H1 (cell line): ENCODE results near the gene SLC17A8. TPM values are rescaled to one million over a fixed set of nuclear protein-coding genes. Genes with fewer than 3 reads are reported as not detected.

Experiments
- CTCF ChIA-PET: fragments of 300-600 bp; sonication (Branson Sonifier 250); formaldehyde crosslinking; loops from one replicate; lab custom pipeline; 2021; ENCODE audit not compliant: partially characterized antibody; lab: Charles Lee
- POLR2A ChIA-PET: fragments of 300-600 bp; sonication (Branson Sonifier 250); formaldehyde crosslinking; loops from one replicate; lab custom pipeline; 2021; ENCODE audit warnings: inconsistent platforms; ENCODE audit not compliant: partially characterized antibody; lab: Charles Lee
- DNase-seq, 2 experiments: peaks; one replicate each; pipeline versions ENCODE4 v3.0.0 to v3.0.0-alpha.2; 2010 to 2022; ENCODE audit warnings: low spot score in 2 of 2, low read depth in 1 of 2, mixed read lengths in 1 of 2
- FAIRE-seq: peaks from 2 replicates; lab custom pipeline; 2011; peaks lifted over from hg19 to GRCh38; lab: Jason Lieb, UNC
- H2AFZ ChIP-seq: 2 replicates; pipeline ENCODE4 v1.8.1; 2012; ENCODE audit warnings: low read length, inconsistent platforms
- H2AK5ac ChIP-seq: 2 replicates; pipeline ENCODE4 v1.6.1; 2013; ENCODE audit warnings: low read depth, low read length
- H2BK120ac ChIP-seq: replicated peaks from 2 replicates; pipeline ENCODE3; 2013; ENCODE audit warnings: low read depth, low read length, inconsistent platforms
- H2BK12ac ChIP-seq: 2 replicates; pipeline ENCODE4 v1.6.1; 2013; ENCODE audit warnings: low read depth, low read length
- H2BK15ac ChIP-seq: 2 replicates; pipeline ENCODE4 v1.6.1; 2013; ENCODE audit warnings: low read length
- H2BK20ac ChIP-seq: 2 replicates; pipeline ENCODE4 v1.6.1; 2013; ENCODE audit warnings: low read length
- H2BK5ac ChIP-seq: 2 replicates; pipeline ENCODE4 v1.6.1; 2013; ENCODE audit warnings: low read depth, low read length
- H3K14ac ChIP-seq: 2 replicates; pipeline ENCODE4 v1.6.1; 2013; ENCODE audit warnings: inconsistent platforms; ENCODE audit not compliant: insufficient read length
- H3K18ac ChIP-seq: 2 replicates; pipeline ENCODE4 v1.6.1; 2013; ENCODE audit warnings: low read length; ENCODE audit errors: extremely low read depth
- H3K23ac ChIP-seq: 2 replicates; pipeline ENCODE4 v1.6.1; 2013; ENCODE audit warnings: inconsistent platforms; ENCODE audit not compliant: insufficient read length
- H3K23me2 ChIP-seq: 2 replicates; pipeline ENCODE4 v1.6.1; 2013; ENCODE audit warnings: low read depth, low read length
- H3K27ac ChIP-seq: 2 replicates; pipeline ENCODE4 v1.6.1; 2011; ENCODE audit warnings: low read depth, low read length, inconsistent platforms
- H3K27me3 ChIP-seq, 4 experiments: replicated peaks in 1 of 4; 1 replicate in 1 of 4; 2 replicates in 3 of 4; pipeline versions ENCODE4 v1.6.1 to v1.8.1; 2011 to 2013; ENCODE audit warnings: low read length in 3 of 4, mild to moderate bottlenecking in 3 of 4, inconsistent platforms in 2 of 4, mixed read lengths in 2 of 4, moderate library complexity in 1 of 4; ENCODE audit not compliant: control insufficient read depth in 3 of 4, insufficient read depth in 3 of 4; ENCODE audit errors: extremely low read depth in 1 of 4
- H3K36me3 ChIP-seq, 4 experiments: 2 replicates each; pipeline versions ENCODE4 v1.6.1 to v1.8.1; 2011 to 2013; ENCODE audit warnings: mild to moderate bottlenecking in 4 of 4, low read length in 3 of 4, moderate library complexity in 2 of 4, control low read depth in 1 of 4, inconsistent platforms in 1 of 4; ENCODE audit not compliant: insufficient read depth in 4 of 4, control insufficient read depth in 2 of 4
- H3K4ac ChIP-seq: replicated peaks from 2 replicates; pipeline ENCODE3; 2013; ENCODE audit warnings: low read length, low read depth, mixed read lengths, inconsistent platforms; ENCODE audit not compliant: insufficient read length
- H3K4me1 ChIP-seq, 4 experiments: replicated peaks in 1 of 4; 1 replicate in 1 of 4; 2 replicates in 3 of 4; pipeline versions ENCODE4 v1.6.1 to v1.8.1; 2011 to 2013; ENCODE audit warnings: low read length in 3 of 4, inconsistent platforms in 2 of 4, mixed read lengths in 1 of 4; ENCODE audit not compliant: insufficient read depth in 4 of 4, control insufficient read depth in 3 of 4
- H3K4me2 ChIP-seq, 2 experiments: 2 replicates each; pipeline versions ENCODE4 v1.6.1 to v1.8.1; 2011 to 2013; ENCODE audit warnings: low read depth in 2 of 2, low read length in 2 of 2, control low read depth in 1 of 2, inconsistent platforms in 1 of 2, mild to moderate bottlenecking in 1 of 2; ENCODE audit not compliant: insufficient read depth in 1 of 2
- H3K4me3 ChIP-seq, 4 experiments: fragments of 200-600, 300-600 bp in 1 of 4; sonication (generic), shearing (Covaris generic), sonication (Bioruptor Twin) in 1 of 4; 2 replicates each; pipeline versions ENCODE4 v1.5.1 to v1.8.1; 2011 to 2016; ENCODE audit warnings: low read length in 4 of 4, low read depth in 3 of 4, control low read depth in 2 of 4, inconsistent platforms in 2 of 4, mild to moderate bottlenecking in 2 of 4, mixed read lengths in 1 of 4, moderate library complexity in 1 of 4; ENCODE audit not compliant: insufficient read depth in 2 of 4; ENCODE audit errors: extremely low read depth in 1 of 4
- H3K56ac ChIP-seq: replicated peaks from 2 replicates; pipeline ENCODE3; 2013; ENCODE audit warnings: low read depth, mild to moderate bottlenecking, mixed read lengths, low read length, inconsistent platforms; ENCODE audit not compliant: insufficient read length
- H3K79me1 ChIP-seq: 2 replicates; pipeline ENCODE4 v1.6.1; 2013; ENCODE audit warnings: low read depth, low read length, control low read depth
- H3K79me2 ChIP-seq, 2 experiments: 2 replicates each; pipeline versions ENCODE4 v1.6.1 to v1.8.1; 2012 to 2013; ENCODE audit warnings: low read length in 2 of 2, mild to moderate bottlenecking in 2 of 2, inconsistent platforms in 1 of 2; ENCODE audit not compliant: insufficient read depth in 2 of 2, control insufficient read depth in 1 of 2
- H3K9ac ChIP-seq, 4 experiments: replicated peaks in 1 of 4; 1 replicate in 1 of 4; 2 replicates in 3 of 4; pipeline versions ENCODE4 v1.6.1 to v1.8.1; 2011 to 2013; ENCODE audit warnings: low read depth in 3 of 4, low read length in 3 of 4, control low read depth in 2 of 4, mild to moderate bottlenecking in 2 of 4, moderate library complexity in 2 of 4, inconsistent platforms in 1 of 4; ENCODE audit errors: extremely low read depth in 1 of 4
- H3K9me3 ChIP-seq, 2 experiments: 2 replicates each; pipeline versions ENCODE4 v1.6.1 to v1.8.1; 2012 to 2013; ENCODE audit warnings: mild to moderate bottlenecking in 2 of 2, moderate library complexity in 2 of 2, control low read depth in 1 of 2, inconsistent platforms in 1 of 2, low read depth in 1 of 2, low read length in 1 of 2, mixed read lengths in 1 of 2; ENCODE audit not compliant: insufficient read depth in 2 of 2
- H4K20me1 ChIP-seq, 2 experiments: replicated peaks in 1 of 2; 2 replicates each; pipeline versions ENCODE3 to v1.8.1; 2011 to 2013; ENCODE audit warnings: inconsistent platforms in 2 of 2, low read length in 2 of 2, mild to moderate bottlenecking in 1 of 2; ENCODE audit not compliant: insufficient read depth in 2 of 2, control insufficient read depth in 1 of 2
- H4K5ac ChIP-seq: 2 replicates; pipeline ENCODE4 v1.6.1; 2013; ENCODE audit warnings: low read length, low read depth, mixed read lengths, inconsistent platforms; ENCODE audit not compliant: insufficient read length
- H4K8ac ChIP-seq: 2 replicates; pipeline ENCODE4 v1.8.0; 2013; ENCODE audit warnings: mild to moderate bottlenecking, moderate library complexity, low read length, inconsistent platforms; ENCODE audit not compliant: insufficient read depth; ENCODE audit errors: extremely low read depth
- H4K91ac ChIP-seq: replicated peaks from 2 replicates; pipeline ENCODE3; 2013; ENCODE audit warnings: low read length, mixed read lengths, inconsistent platforms; ENCODE audit not compliant: insufficient read length
- BRCA1 ChIP-seq: IDR thresholded peaks from 2 replicates; pipeline ENCODE4 v1.6.1; 2012; ENCODE audit warnings: low read depth, low read length, improper control_type of control experiment
- CREB1 ChIP-seq: IDR thresholded peaks from 2 replicates; pipeline ENCODE4 v1.6.1; 2012; ENCODE audit warnings: inconsistent platforms
- CTBP2 ChIP-seq: IDR thresholded peaks from 2 replicates; pipeline ENCODE4 v1.7.0; 2011; ENCODE audit warnings: borderline replicate concordance, mild to moderate bottlenecking, moderate library complexity, mixed read lengths, low read length; ENCODE audit not compliant: insufficient read depth, insufficient read length
- KDM1A ChIP-seq: fragments of 200-600, 300-600 bp; sonication (generic); IDR thresholded peaks from 2 replicates; pipeline ENCODE4 v1.7.1; 2016; ENCODE audit warnings: mild to moderate bottlenecking, low read length, borderline replicate concordance
- PHF8 ChIP-seq: fragments of 200-600 bp; sonication (generic); conservative IDR thresholded peaks from 2 replicates; pipeline ENCODE4 v1.7.1; 2012; ENCODE audit warnings: low read depth, mild to moderate bottlenecking, inconsistent platforms, low read length, moderate library complexity
- TAF7 ChIP-seq: optimal IDR thresholded peaks from 2 replicates; pipeline ENCODE3; 2011; ENCODE audit warnings: low read depth, mild to moderate bottlenecking, inconsistent platforms, low read length, moderate library complexity, borderline replicate concordance
- YY1 ChIP-seq: IDR thresholded peaks from 2 replicates; pipeline ENCODE4 v1.6.1; 2011; ENCODE audit warnings: low read depth, mild to moderate bottlenecking, low read length
- ZNF274 ChIP-seq: IDR thresholded peaks from 2 replicates; pipeline ENCODE4 v1.7.0; 2012; ENCODE audit warnings: low read length, borderline replicate concordance; ENCODE audit errors: extremely low read depth
- WGBS, 2 experiments: shearing (Covaris generic) in 1 of 2; methylation state at CpG; one replicate each; pipeline versions ENCODE4 v1.1.6 to v1.1.7; 2013 to 2015; ENCODE audit warnings: low lambda C conversion rate in 2 of 2, mixed read lengths in 2 of 2, inconsistent platforms in 1 of 2, low coverage in 1 of 2, missing lambda C conversion rate in 1 of 2; ENCODE audit not compliant: insufficient replicate concordance in 2 of 2, insufficient coverage in 1 of 2, insufficient read length in 1 of 2; ENCODE audit errors: extremely low coverage in 1 of 2, missing lambda C conversion rate in 1 of 2; 5-methylcytosine and 5-hydroxymethylcytosine counted together
- polyA plus RNA-seq, 7 experiments: library from polyadenylated mRNA; depleted of rRNA in 3 of 7; stranded (reverse) in 5 of 7; unstranded in 2 of 7; fragments of >200 nt in 5 of 7; fragments of 200-250 nt in 2 of 7; gene quantifications; 1 replicate in 5 of 7; 2 replicates in 1 of 7; 4 replicates in 1 of 7; pipeline versions ENCODE4 v1.2.1 to v1.2.3, GENCODE V29; 2011 to 2013; ENCODE audit warnings: missing spikeins in 2 of 7, mixed read lengths in 2 of 7
- total RNA-seq: library from RNA; stranded (reverse); fragmentation: NEBNext Ultra II Directional; extraction: Animal tissue kit (Norgen Biotek cat#: 25700); gene quantifications from 2 replicates; pipeline ENCODE4 v1.2.1, GENCODE V29; 2021

The SLC17A8 gene
- total and polyA plus RNA-seq, 2 of the 8 experiments (the other 6 are each of a cell fraction or from before 2014, with no cell fraction given), result 0.14 to 0.30 TPM

DNA sequence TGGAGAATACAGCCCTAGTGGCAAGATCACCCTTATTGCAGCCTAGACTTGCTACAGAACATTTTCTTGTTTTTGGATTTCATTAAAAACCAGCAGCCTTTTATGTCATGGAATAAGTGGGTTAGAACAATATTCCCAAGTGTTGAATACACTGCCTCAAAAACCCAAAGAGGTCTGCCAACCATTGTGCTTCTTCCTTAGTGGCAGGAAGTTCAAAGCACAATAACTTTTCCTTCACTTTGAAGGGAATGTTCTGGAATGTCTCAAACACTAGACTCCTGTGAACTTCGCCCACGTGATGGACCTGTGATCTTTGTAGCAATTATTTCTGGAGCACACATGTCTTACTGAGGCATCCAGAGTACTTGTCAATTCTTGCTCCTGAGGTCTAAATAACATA, 8.5 kb downstream of the SLC17A8 start:
- Histone ChIP-seq H4K20me1 (no peaks in the 10 kb centered on the region), H2AFZ (no peak overlapping the region), H3K4me1 (no peaks in the 10 kb centered on the region), H3K4me2 (no peak overlapping the region), H3K23ac (no peak overlapping the region), H2BK12ac (no peak overlapping the region), H2AK5ac (no peak overlapping the region), H2BK5ac (no peak overlapping the region), H3K79me1 (no peaks in the 10 kb centered on the region), H3K4me3 (no peak overlapping the region), H3K9ac (no peak overlapping the region), H3K36me3 (no peaks in the 10 kb centered on the region), H3K18ac (no peak overlapping the region), H3K56ac (no peak overlapping the region), H4K5ac (no peak overlapping the region), H4K8ac (no peak overlapping the region), H3K27me3 (no peaks in the 10 kb centered on the region), H2BK120ac (no peak overlapping the region), H2BK20ac (no peak overlapping the region), H3K14ac (no peak overlapping the region), H3K23me2 (no peaks in the 10 kb centered on the region), H3K4ac (no peak overlapping the region), H3K79me2 (no peaks in the 10 kb centered on the region), H2BK15ac (no peak overlapping the region), H3K27ac (no peak overlapping the region), H3K9me3 (peaks cover 0 to 4% of the 10 kb centered on the region in 2 experiments; a peak in 1 of 4 replicates), H4K91ac (no peak overlapping the region)
- no peak for DNase-seq
- 81% methylated on average over 2 of the region's 2 CpGs; no CpG with 5 or more reads in 1 of the 2 experiments for WGBS, 2 experiments
- FAIRE-seq, result no peak
- CTCF ChIA-PET, result interaction anchor here (1.4 to 1.5 kb wide), 2 partner anchors 13 to 38 kb away, joined by 3 read pairs; no protein-coding TSS in a partner anchor
- POLR2A ChIA-PET, result no interaction called here
- no peak for TF ChIP-seq BRCA1
- no peak for TF ChIP-seq CREB1
- no peak for TF ChIP-seq CTBP2
- TF ChIP-seq YY1, result no peak
- TF ChIP-seq KDM1A, result no peak
- no peak for TF ChIP-seq ZNF274
- TF ChIP-seq PHF8, result no peak
- TF ChIP-seq TAF7, result no peak
